ENCODE measurements around the gene SKA3. TPM values are rescaled to one million over a fixed set of nuclear protein-coding genes. Genes with fewer than 3 reads are reported as not detected.

Gene SKA3
- polyA plus RNA-seq, 1 experiment = 7.3 TPM

- TF ChIP-seq CTCF (IDR thresholded peaks at IDR 0.05; ENCODE audit: low read depth, low read length) = no peak
- Histone ChIP-seq H3K4me3 (ENCODE audit: low read depth, low read length) (no peak overlapping the region), H3K27ac (ENCODE audit: low read depth, low read length) (no peak overlapping the region), H3K27me3 (ENCODE audit: control insufficient read depth, insufficient read depth, low read length) (no peaks in the 10 kb centered on the region), H3K9me3 (ENCODE audit: control insufficient read depth, insufficient read depth, low read length) (peaks cover 4% of the 10 kb centered on the region)
- no peak for DNase-seq (ENCODE audit: low read depth, low spot score)
- CTCF ChIA-PET = no interaction called here
- POLR2A ChIA-PET = no interaction called here
Observed at GRCh38 chr13:21134475-21134874, 41.9 kb downstream of the SKA3 start.

- POLR2A ChIA-PET = no interaction called here
- CTCF ChIA-PET = interaction anchor here (0.6 to 1.1 kb wide), 6 partner anchors 22 to 191 kb away, joined by 3 to 7 read pairs (median 4); partner anchors contain the start of gene LATS2
- TF ChIP-seq CTCF (IDR thresholded peaks at IDR 0.05; ENCODE audit: low read depth, low read length) = no peak
Observed at GRCh38 chr13:21133077-21133476, 43.3 kb downstream of the SKA3 start.

GRCh38 chr13:21130116-21130515 is 46.2 kb downstream of the SKA3 start:
- H3K9me3 ChIP-seq (ENCODE audit: control insufficient read depth, insufficient read depth, low read length) = peaks cover 4% of the 10 kb centered on the region
- ChIA-PET POLR2A (interaction anchor here (0.7 to 0.8 kb wide), 2 partner anchors 14 to 46 kb away, joined by 3 to 5 read pairs; partner anchors contain the start of gene SKA3), CTCF (interaction anchor here (1.8 kb wide), 1 partner anchor 18 kb away, joined by 7 read pairs; no protein-coding TSS in a partner anchor)
- H3K4me3 ChIP-seq (ENCODE audit: low read depth, low read length) = no peak overlapping the region
- DNase-seq (ENCODE audit: low read depth, low spot score) = no peak
- no peak overlapping the region for H3K27ac ChIP-seq (ENCODE audit: low read depth, low read length)
- TF ChIP-seq CTCF (IDR thresholded peaks at IDR 0.05; ENCODE audit: low read depth, low read length) = no peak
- no peaks in the 10 kb centered on the region for H3K27me3 ChIP-seq (ENCODE audit: control insufficient read depth, insufficient read depth, low read length)

More at GRCh38 chr13:21133077-21133476, 43.3 kb downstream of the SKA3 start:
- DNase-seq (ENCODE audit: low read depth, low spot score) = no peak
- no peak overlapping the region for H3K27ac ChIP-seq (ENCODE audit: low read depth, low read length)
- H3K9me3 ChIP-seq (ENCODE audit: control insufficient read depth, insufficient read depth, low read length) = peaks cover 4% of the 10 kb centered on the region
- no peak overlapping the region for H3K4me3 ChIP-seq (ENCODE audit: low read depth, low read length)
- no peaks in the 10 kb centered on the region for H3K27me3 ChIP-seq (ENCODE audit: control insufficient read depth, insufficient read depth, low read length)

GRCh38 chr13:21124852-21125251 is 51.5 kb downstream of the SKA3 start:
- H3K27me3 ChIP-seq (ENCODE audit: control insufficient read depth, insufficient read depth, low read length) = no peaks in the 10 kb centered on the region
- CTCF ChIA-PET = interaction anchor here (1.1 kb wide), 1 partner anchor 13 kb away, joined by 4 read pairs; no protein-coding TSS in a partner anchor
- H3K9me3 ChIP-seq (ENCODE audit: control insufficient read depth, insufficient read depth, low read length) = no peaks in the 10 kb centered on the region
- no peak for TF ChIP-seq CTCF (IDR thresholded peaks at IDR 0.05; ENCODE audit: low read depth, low read length)
- DNase-seq (ENCODE audit: low read depth, low spot score) = no peak
- H3K27ac ChIP-seq (ENCODE audit: low read depth, low read length) = no peak overlapping the region
- POLR2A ChIA-PET = no interaction called here
- no peak overlapping the region for H3K4me3 ChIP-seq (ENCODE audit: low read depth, low read length)

- no peak for DNase-seq (ENCODE audit: low read depth, low spot score)
- POLR2A ChIA-PET = no interaction called here
- H3K4me3 ChIP-seq (ENCODE audit: low read depth, low read length) = no peak overlapping the region
- H3K9me3 ChIP-seq (ENCODE audit: control insufficient read depth, insufficient read depth, low read length) = no peaks in the 10 kb centered on the region
- H3K27ac ChIP-seq (ENCODE audit: low read depth, low read length) = no peak overlapping the region
- H3K27me3 ChIP-seq (ENCODE audit: control insufficient read depth, insufficient read depth, low read length) = no peaks in the 10 kb centered on the region
- no peak for TF ChIP-seq CTCF (IDR thresholded peaks at IDR 0.05; ENCODE audit: low read depth, low read length)
- CTCF ChIA-PET = interaction anchor here (0.9 to 1.1 kb wide), 2 partner anchors 202 to 353 kb away, joined by 3 read pairs; no protein-coding TSS in a partner anchor
Observed at GRCh38 chr13:21123956-21124355, 52.4 kb downstream of the SKA3 start.
